Measurements from ENCODE around the gene PTPN23.

GRCh38 chr3:47424434-47425382 lies 43.9 kb downstream of the PTPN23 start:
- no peak for TF ChIP-seq CTCF (IDR thresholded peaks at IDR 0.05; ENCODE audit: poor library complexity, severe bottlenecking)
- TF ChIP-seq POLR2AphosphoS5 (IDR thresholded peaks at IDR 0.05) = no peak
- no peak for TF ChIP-seq TAF1 (IDR thresholded peaks at IDR 0.05; ENCODE audit: low read depth)
- no peak for TF ChIP-seq MXI1 (conservative IDR thresholded peaks at IDR 0.05; ENCODE audit: poor library complexity, severe bottlenecking)

Data from neural cell (in vitro differentiated cells).